Retinal pigment epithelial cell (primary cell): Measurements from ENCODE around the gene ABCB8.
"Not testable (repeated sequence)": the region's sequence is repeated elsewhere in the genome, so short reads cannot be mapped to it uniquely, and the experiment has no call there.

Source experiments
- DNase-seq: peaks from one replicate; pipeline ENCODE4 v3.0.0-alpha.2; 2010; ENCODE audit warnings: low read depth
- H3K4me3 ChIP-seq: 2 replicates; pipeline ENCODE4 v1.5.1; 2011; ENCODE audit warnings: mild to moderate bottlenecking, low read length, control low read depth, moderate library complexity
- TF ChIP-seq, protein P1 (sequence below): conservative IDR thresholded peaks from 2 replicates; pipeline ENCODE4 v1.5.1; 2011; ENCODE audit warnings: low read depth, low read length, control low read depth, inconsistent platforms

ABCB8 gene

DNA sequence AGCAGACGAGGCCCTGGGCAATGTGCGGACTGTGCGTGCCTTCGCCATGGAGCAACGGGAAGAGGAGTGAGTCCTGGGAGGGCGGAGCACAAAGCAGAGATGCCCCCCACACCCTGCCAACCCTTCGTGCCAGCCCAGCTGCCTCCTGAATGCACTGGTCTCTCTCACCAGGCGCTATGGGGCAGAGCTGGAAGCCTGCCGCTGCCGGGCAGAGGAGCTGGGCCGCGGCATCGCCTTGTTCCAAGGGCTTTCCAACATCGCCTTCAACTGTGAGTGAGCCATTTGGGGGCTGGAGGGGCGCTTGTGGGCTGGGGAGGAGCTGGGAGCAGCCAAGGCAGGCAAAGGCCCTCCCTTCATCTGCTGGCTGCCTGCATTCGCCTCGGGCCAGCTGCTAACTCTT is 7.7 kb downstream of the ABCB8 start:
- no peak overlapping the region for H3K4me3 ChIP-seq
- TF ChIP-seq, protein P1, sequence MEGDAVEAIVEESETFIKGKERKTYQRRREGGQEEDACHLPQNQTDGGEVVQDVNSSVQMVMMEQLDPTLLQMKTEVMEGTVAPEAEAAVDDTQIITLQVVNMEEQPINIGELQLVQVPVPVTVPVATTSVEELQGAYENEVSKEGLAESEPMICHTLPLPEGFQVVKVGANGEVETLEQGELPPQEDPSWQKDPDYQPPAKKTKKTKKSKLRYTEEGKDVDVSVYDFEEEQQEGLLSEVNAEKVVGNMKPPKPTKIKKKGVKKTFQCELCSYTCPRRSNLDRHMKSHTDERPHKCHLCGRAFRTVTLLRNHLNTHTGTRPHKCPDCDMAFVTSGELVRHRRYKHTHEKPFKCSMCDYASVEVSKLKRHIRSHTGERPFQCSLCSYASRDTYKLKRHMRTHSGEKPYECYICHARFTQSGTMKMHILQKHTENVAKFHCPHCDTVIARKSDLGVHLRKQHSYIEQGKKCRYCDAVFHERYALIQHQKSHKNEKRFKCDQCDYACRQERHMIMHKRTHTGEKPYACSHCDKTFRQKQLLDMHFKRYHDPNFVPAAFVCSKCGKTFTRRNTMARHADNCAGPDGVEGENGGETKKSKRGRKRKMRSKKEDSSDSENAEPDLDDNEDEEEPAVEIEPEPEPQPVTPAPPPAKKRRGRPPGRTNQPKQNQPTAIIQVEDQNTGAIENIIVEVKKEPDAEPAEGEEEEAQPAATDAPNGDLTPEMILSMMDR = no peak
- DNase-seq = no peak

GRCh38 chr7:151038951-151039849 is 10.9 kb downstream of the ABCB8 start:
- TF ChIP-seq, protein P1 = no peak
- no peak overlapping the region for H3K4me3 ChIP-seq
- DNase-seq = peak; percentile 80

DNA sequence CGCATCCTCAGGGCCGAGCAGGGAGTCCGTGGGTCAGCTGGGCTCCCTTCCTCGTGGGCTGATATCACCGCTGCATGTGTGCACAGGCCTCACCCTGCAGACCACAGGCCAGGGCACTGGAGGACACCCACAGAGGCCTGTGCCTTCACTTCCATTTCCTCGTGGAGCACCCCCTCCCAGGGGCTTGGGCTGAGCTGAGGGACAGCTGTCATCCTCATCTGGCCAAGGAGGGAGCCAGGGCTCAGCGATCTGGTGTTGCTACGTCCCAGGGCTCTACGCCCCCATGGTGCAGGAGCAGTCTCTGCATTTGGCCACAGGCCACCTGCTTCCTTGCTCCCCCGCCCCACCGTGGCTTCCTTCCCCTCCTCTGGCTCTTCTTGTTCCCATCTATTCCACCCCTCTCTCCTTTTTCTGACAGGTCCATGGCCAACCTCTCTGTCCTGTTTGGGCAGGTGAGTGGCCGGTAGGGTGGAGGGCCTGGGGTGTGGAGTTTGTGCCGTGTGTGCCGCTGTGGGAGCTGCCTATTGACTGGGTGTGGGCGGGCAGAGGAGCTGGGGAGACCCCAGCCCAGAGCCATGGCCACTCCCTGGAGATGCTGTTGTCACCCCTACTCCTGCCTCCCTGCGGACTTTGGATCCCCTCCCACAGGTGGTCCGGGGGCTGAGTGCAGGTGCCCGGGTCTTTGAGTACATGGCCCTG is 11.7 kb downstream of the ABCB8 start:
- H3K4me3 ChIP-seq = no peak overlapping the region
- DNase-seq = no peak
- TF ChIP-seq, protein P1 = no peak

DNA sequence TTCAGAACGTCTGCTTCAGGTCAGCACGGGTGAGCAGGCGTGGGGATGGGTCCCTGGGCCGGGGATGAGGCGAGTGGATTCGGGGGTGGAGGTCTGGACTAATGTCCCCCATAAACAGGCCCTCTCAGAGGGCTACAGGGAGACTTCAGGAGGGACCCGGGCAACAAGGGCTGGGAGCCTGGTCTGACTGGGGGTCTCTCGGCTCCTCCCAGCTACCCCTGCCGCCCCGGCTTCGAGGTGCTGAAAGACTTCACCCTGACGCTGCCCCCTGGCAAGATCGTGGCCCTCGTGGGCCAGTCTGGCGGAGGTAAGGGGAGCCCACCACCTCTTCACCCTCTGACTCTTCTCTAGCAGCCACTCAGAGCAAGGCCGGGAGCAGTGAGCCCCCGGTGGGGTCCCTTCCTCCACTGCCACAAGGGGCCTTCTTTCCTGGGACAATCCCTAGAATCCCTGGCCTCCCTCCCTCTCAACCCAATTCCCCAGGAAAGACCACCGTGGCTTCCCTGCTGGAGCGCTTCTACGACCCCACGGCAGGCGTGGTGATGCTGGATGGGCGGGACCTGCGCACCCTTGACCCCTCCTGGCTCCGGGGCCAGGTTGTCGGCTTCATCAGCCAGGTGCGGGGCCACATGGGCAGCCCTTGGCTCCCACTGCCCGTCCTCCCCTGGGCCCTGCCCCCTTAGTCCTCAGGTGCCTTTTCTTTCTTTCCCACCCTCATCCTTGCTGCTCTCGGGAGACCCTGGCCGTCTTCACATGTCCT is 12.5 kb downstream of the ABCB8 start:
- TF ChIP-seq, protein P1 = no peak
- H3K4me3 ChIP-seq = no peak overlapping the region
- no peak for DNase-seq

GRCh38 chr7:151043449-151043848 is 15.2 kb downstream of the ABCB8 start:
- DNase-seq, H3K4me3 ChIP-seq: not testable (repeated sequence)

- DNase-seq = no peak
- TF ChIP-seq, protein P1 = no peak
- no peak overlapping the region for H3K4me3 ChIP-seq
These were observed 15.7 kb downstream of the ABCB8 start for GRCh38 chr7:151043959-151044358.

- TF ChIP-seq, protein P1 = no peak
- no peak overlapping the region for H3K4me3 ChIP-seq
- no peak for DNase-seq
These were observed 17.0 kb downstream of the ABCB8 start for GRCh38 chr7:151045262-151045661.
